EL (cell line): ENCODE data around the gene RWDD1.
A peak's percentile ranks its signal among the peaks of the same experiment; 100 is the strongest.
"Not testable (repeated sequence)": the region's sequence is repeated elsewhere in the genome, so short reads cannot be mapped to it uniquely, and the experiment has no call there.

Experiments
- DNase-seq: peaks from one replicate; pipeline ENCODE4 v3.0.0-alpha.2; 2016

Gene RWDD1

DNA sequence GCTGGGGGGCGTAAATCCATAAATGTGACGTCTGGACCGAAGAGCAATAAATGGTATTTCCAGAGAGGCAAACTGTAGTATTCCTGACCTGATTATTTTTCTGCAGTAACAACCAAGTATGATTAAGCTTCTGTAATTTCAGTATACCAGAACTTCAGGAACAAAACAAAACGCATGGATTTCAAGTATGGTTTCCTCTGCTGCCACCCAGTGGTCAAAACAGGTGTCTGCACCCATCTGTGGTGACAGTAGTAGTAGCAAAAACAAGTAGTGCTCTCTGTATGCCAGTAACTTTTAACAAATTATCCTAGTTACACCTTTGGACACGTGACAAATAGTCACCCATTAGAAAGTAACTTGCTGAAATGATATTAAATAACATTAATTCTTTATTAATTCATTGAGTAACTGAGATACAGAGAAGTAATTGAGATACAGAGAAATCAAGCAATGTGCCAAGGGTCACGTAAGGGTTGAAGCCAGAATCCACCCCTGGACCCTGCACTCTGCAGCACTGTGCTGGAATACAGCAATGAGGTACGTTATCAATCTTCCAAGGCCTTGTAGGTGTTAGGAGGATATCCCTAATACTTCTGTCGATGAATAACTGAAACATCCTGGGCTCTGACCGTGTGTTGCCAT, 9.8 kb upstream of the RWDD1 start:
- DNase-seq: peak; percentile 74

DNA sequence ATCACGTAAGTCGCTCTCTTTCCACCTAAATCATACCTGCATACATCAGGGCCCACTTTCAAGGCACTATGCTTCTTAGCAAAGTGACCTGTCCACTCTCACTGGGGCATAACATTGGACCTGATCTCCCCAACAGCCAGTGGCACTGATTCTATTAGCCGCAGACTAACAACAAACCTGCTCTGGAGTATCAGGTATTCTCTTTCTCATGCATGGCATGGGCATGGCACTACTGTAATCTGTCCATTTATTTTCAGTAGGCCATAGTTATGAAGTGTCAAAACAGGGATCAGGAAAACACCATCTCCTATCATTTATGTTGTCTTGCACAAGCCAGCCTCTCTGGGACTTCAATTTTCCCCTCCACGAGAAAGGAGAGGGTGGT, 9.3 kb upstream of the RWDD1 start:
- no peak for DNase-seq

DNA sequence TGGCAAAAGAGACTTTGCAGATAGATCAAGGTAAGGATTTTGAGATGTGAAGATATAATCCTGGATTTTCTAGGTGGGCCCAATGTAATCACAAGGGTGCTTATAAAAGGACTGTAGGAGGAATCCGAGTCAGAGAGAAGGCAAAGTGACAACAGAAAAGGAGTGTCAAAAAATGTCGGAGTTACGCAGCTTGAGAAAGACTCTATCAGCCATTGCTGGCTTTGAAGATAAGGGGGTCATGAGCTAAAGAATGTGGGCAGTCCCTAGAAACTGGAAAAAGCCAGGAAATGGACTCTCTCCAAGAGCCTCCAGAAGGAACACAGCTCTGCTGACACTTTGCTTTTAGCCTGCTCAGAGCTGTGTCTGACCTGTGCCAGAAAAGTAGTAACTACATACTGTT, 8.7 kb upstream of the RWDD1 start:
- DNase-seq: no peak

DNA sequence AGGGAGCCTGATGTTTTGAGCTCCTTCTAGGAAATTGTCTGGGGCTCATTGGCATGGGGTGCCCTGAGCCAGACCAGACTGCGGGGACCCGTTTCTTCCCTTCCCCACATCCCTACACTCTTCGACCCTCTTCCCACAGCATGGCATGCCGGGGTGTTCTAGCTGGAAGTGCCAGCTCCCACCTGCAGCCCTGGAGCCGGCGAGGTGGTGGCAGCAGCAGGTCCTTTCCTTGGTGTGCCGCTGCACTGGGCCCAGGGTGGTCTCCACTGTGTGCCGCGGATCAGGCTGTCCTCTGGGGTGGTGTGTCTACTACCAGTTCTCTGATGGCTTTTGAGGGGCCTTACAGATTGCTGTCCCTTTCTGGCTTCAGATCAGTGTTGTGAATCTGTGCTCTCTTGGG, 7.5 kb upstream of the RWDD1 start:
- no peak for DNase-seq

DNA sequence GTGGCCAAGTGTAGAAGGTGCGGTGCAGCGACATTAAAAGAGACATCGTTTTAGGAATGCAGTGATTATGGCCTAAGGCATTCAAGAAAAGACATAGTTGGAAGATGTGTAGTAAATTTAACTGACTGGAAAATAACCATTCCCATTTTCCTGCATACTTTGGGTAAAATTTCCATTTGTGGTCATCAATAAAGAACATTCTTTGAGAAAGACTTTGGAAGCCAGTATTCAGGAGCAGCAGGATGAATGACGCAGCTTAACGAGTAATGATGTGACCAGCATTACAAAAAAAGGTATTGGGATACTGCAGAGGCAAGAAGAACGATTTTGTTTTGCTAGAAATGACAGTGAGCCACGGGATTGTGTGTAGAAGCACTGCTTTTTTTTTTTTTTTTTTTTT, 7.0 kb upstream of the RWDD1 start:
- DNase-seq: peak; percentile 75

DNA sequence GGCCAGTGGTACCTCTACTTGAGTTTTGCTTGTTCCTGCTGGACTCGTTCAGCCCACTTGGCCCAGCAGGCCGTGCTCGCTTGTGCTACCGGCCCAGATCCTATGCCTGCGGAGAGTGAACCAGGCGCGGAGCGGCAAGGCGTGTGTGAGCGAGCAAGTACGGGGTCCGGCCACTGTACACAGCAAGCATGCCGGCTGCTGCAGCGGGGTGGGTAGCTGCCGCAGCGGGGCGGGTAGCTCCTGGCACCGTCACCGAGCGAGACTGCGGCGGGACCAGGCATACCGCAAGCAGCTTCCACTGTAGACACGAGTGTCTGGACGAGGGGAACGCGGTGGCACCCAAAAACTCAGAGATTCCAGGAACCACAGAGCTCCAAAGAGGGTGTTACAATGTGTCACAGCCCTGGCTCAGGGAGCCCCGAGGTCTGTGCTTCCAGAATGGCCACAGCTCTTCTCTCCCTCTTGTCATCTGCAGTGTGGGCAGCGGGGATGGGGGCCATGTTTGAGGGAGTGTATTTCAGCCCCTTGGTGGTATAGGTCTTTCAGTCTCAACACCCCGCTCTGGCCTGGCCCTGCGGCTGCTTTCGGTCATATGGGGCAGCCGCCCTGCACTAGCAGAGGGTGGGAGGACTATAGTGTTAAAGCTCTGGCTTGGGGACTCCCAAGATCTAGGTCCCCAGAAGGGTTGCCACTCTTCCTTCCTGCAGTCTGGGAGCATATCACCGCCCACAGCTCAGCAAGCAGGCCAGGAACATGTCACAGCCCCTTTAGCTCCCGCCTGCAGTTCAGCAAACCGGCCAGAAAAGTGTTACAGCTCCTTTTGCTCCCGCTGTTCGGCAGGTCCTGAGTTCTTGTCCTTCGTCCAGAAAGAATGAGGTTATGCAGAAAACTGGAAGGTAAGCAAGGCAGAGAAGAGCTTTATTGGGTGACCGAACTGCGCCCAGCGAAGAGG, 6.1 kb upstream of the RWDD1 start:
- peak; percentile 41 for DNase-seq

DNA sequence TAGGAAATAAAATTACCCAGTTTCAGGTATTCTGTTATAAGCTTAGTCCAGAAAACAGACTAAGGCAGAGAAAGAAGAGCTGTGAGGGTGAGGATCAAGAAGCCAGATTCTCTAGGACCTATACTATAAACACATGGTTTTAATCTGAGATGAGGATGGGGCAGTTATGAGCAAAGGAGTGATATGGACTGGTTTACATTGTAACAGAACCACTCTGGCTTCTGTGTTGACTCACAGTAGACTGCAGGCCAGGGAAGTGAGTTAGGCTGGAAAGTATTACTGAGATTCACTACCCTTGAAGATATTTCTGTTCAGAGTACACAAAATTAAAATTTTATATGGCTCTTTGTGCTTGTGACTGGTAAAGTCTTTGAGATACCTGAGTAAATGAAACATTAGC, 3.2 kb upstream of the RWDD1 start:
- no peak for DNase-seq

DNA sequence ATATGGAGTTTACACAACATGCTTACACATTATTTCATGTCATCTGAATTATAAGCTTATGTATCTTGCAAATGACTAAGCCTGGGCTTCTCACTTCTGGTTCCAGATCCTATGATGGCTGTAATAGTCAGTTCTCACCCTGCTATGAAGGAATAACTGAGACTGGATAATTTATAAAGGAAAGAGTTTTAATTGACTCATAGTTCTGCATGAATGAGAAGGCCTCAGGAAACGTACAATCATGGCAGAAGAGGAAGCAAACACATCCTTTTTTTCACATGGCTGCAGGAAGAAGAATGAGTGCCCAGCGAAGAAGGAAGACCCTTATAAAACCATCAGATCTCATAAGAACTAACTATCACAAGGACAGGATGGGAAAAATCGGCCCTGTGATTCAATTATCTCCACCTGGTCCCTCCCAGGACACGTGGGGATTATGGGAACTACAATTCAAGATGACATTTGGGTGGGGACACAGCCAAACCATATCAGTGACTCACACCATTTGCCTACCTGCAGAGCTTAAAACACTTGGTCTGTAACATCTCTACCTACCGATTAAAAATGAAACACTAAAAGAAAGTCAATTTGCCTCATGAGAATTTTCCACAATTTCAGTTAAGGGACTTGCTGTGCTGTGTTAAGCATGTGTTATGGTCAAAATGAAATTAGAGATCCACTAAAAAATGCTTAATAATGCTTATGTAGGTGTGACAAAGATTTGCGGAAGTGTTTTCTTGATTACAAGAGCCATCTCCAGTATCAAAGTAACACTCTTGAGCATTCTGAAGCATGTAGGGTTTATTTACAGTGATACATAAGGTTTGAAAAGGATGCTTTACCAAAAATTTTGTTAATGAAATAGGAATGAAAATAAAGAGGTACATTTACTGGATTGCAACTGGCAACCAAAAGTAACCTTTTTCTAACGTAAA, 2.2 kb upstream of the RWDD1 start:
- DNase-seq: no peak

DNA sequence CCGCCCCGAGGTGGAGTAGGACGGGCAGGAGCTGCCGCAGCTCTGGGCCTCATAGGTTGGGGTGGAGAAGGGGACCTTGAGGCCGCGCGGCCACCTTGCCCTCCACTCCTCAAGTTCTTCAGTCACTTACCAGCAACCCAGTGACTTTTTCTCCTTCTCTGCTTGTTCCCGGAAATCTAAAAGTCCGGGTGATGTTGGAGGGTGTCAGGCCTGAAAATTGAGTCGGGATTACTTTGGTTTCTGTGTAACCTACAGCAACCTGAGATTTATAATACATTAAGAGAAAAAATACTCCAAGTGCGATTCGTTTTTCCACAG, 338 bp downstream of the RWDD1 start:
- DNase-seq: no peak

DNA sequence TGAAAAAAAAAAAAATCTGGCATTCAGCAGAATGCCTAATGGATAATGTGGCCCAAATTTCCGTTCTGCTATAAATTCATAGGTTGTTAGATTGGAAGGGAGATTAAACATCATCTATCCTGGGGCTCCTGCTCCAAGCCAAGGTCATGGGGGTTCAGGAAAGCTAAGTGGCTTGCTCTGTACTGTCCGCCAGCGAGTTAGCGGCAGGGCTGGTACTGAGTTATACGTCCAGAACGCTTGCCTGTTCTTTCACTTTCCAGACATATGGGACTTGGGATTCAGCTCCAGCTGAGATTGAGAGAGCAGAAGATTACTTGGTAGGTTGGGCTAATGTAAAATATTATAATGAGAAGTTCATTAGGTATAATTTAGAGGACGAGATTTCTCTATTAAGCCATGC, 858 bp downstream of the RWDD1 start:
- peak; percentile 47 for DNase-seq

DNA sequence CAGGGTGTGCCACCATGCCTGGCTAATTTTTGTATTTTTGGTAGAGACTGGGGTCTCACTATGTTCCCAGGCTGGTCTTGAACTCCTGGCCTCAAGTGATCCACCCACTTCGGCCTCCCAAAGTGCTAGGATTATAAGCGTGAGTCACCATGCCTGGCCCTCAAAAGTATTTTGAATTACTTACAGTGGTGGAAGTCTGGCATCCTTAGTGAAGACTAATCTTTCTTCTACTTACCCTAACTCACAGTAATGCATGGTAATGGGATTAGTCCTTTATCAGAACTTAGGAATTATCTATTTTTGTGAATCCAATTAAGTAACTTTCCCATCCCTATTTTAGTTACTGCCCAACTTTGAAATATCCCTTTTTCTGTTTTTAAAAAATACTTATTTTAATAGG, 3.9 kb downstream of the RWDD1 start:
- DNase-seq: no peak

DNA sequence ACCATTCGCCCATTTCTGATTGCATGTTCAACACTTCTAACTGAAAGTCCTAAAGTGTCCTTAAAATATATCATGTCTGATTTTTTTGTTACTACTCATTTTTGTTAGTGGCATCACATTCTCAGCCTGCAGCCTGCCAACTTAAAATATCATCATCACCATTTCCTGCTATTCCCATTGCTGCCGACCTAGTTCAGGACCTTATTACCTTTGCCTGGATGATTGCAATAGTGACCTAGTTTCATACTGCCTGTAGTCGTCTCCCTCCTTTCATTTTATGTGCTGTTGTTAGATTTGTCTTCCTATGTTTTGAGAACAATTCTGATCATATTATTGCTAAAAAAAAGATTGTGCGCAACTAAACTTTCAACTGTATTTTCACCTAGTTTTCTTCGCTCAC, 6.2 kb downstream of the RWDD1 start:
- no peak for DNase-seq

DNA sequence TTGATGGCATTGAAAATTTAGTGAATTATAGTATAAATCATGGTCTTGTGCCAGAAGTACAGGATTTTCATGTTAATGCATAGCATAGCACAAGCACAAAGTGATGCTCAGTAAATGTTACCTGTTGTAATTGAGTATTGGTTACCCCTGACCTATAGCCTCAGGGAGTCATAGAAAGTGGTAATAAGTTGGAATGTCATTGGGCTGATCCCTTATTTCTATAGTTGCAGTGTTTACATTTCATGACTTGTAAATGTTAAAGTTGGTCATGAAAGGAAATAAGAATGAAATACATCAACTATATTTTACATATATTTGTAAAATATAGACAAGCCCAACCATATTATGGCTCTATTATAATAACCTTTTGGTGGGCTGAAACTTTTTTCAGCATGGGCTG, 7.0 kb downstream of the RWDD1 start:
- DNase-seq: no peak

DNA sequence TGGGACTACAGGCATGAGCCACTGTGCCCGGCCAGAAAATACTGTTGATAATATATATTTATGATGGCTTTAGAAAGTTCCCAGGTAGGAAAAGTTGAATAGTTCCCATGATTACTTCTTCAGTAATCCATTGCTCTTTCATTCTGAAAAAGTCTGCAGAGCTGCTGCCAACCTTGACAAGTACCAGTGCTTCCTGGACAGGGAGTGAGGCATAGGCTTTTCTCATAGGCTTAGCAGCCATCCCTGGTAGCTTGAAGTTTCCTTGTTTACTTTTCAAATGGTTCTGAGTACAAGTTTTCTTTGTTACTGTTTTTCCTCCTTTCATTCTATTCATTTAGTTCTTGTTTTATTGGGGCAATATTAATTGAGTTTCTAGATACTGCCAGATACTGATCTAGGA, 7.8 kb downstream of the RWDD1 start:
- DNase-seq: no peak

DNA sequence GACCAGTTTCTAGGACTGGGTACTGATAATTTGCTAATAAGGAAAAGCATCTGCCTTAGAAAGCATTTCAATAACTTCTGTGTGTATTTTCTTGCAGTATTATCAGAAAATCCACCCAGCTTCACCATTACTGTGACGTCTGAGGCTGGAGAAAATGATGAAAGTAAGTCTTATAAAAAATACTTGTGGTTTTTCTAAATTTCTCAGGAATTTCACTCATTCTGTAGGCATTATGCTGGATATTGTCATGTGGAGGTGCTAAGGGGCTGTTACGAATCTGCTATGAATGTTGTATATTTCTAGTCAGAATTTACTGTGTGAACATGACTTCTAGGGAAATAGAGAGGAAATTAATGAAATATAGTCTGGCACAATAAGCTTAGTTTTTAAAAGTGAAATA, 8.9 kb downstream of the RWDD1 start:
- peak; percentile 76 for DNase-seq

DNA sequence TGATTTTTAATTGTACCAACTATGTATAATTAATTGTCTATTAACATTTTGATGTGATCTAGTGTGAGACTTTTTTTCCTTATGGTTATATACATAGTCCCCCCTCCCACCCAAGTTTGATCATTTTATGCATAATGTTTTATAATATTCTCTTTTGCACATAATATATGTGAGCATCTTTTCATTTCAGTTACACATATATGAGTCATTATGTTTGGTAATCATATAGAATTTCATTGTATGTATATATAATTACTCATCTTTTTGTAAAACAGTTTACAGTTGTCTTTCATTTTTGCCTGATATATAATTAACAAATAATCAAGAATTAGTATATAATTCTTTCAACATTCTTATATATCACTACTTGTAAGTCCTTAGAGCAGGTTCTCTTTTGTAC, 15.0 kb downstream of the RWDD1 start:
- no peak for DNase-seq

DNA sequence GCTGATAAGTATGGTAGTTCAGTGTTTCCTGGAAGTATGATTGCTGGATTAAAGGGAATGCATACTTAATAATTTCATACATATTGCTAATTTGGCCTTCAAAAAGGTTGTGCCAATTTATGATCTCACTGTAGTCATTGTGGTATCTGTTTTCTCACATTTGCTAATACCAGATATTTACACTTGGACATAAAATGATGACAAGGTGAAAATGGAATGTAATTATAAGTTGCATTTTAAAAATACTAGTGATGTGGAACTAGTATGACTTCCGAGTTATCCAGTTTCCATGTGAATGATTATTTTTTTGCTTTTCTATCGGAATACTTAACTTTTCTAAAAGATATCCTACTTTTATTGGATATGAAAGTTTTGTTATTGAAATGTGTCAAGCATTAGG, 15.4 kb downstream of the RWDD1 start:
- no peak for DNase-seq

DNA sequence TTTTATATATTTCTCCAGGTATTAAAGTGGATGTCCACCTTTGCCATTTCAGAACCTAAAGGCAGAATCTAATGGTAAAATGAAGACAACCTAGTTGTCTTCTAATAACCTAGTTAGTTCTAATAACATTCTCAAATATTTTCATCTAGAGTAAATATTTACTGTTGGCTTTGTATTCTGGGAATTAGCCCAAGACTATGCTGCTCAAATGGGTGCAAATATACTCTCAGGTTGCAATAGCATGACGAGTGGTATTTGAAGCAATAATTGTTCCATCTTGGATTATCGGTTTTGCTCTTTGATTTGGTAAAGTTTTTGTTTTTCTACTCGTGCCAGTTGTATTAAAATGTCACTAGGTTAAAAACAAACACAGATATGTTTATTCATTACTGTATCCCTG, 23.9 kb downstream of the RWDD1 start:
- DNase-seq: no peak

DNA sequence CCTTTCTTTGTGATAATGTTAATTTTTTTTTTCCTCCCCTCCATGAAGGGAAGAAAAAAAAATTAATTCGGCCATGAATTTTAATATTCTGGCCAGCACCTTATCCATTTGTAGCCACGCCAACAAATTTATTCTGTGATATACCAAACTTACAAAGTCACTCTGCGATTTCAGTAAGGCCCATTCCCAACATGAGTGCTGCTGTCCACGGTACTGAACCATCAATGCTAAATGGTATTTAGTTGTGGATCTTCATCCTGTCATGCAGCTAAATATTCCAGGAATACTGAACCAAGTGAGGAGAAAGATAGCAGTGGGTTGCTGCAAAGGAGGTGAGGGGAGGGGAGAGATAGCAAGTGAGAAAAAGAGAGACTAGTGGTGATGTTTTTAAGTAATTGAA, 25.5 kb downstream of the RWDD1 start:
- DNase-seq: no peak

DNA sequence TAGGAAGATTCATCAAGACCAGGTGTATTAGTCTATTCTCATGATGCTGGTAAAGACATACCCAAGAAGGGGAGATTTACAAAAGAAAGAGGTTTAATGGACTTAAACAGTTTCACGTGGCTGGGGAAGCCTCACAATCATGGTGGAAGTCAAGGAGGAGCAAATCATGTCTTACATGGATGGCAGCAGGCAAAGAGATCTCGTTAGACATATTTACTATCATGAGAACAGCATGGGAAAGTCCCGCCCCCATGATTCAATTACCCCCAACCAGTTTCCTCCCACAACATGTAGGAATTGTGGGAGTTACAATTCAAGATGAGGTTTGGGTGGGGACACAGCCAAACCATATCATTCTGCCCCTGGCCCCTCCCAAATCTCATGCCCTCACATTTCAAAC, 32.6 kb downstream of the RWDD1 start:
- DNase-seq: not testable (repeated sequence)

DNA sequence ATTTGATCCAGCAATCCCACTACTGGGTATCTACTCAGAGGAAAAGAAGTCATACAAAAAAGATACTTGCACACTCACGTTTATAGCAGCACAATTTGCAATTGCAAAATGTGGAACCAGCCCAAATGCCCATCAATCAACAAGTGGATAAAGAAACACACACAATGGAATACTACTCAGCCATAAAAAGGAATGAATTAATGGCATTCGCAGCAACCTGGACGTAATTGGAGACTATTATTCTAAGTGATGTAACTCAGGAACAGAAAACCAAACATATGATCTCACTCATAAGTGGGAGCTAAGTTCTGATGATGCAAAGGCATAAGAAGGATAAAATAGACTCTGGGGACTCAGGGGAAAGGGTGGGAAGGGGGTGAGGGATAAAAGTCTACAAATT, 33.6 kb downstream of the RWDD1 start:
- not testable (repeated sequence) for DNase-seq

DNA sequence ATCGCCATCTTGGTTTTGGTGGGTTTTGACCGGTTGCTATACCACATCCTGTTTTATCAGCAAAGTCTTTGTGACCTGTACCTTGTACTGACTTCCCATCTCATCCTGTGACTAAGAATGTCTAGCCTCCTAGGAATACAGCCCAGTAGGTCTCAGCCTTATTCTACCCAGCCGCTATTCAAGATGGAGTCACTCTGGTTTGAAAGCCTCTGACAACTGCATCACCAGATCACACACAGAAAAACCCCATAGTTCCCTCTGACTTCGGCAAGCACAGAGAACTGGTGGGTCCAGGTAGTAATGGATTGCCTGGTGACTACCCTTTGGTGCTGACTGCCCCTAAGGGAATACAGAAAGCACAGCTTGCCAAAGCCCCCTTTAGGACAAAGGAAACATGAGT, 34.6 kb downstream of the RWDD1 start:
- no peak for DNase-seq

DNA sequence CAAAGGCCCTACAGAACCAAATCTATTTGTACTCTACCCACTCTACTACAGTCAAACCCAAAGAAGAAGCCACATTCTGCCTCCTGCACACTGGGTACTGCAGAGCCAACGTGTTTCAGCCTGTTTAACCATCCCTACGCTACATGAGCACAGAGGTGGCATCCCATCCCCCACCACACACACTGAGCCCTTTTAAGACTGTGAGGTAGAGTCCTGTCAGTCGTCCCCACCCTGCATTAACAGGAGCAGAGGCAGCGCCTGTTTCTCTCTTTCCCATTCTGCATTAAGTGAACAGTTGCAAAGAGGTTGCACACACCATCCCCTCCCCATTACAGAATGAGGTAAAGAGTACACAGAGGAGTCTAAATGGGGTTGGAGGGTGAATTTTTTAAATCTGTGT, 39.8 kb downstream of the RWDD1 start:
- no peak for DNase-seq
